Measurements from ENCODE around the gene TRIM46. TPM values are rescaled to one million over a fixed set of nuclear protein-coding genes. Genes with fewer than 3 reads are reported as not detected.

The TRIM46 gene
- total RNA-seq, 1 donor from 2014 or later = 0.08 TPM

Other genes with a start within 250 kb of the TRIM46 start
- gene PMVK, start 237.1 kb upstream of the TRIM46 start, total RNA-seq = 65.7 TPM
- 49.2 TPM for gene PBXIP1, start 217.8 kb upstream of the TRIM46 start, total RNA-seq
- 13.2 TPM for gene PYGO2, start 212.1 kb upstream of the TRIM46 start, total RNA-seq
- 52.7 TPM for gene SHC1, start 203.1 kb upstream of the TRIM46 start, total RNA-seq
- gene CKS1B, start 199.2 kb upstream of the TRIM46 start, total RNA-seq = 15.5 TPM
- 34.7 TPM for gene FLAD1, start 190.5 kb upstream of the TRIM46 start, total RNA-seq
- not detected for gene LENEP, start 180.3 kb upstream of the TRIM46 start, total RNA-seq
- gene ZBTB7B, start 171.0 kb upstream of the TRIM46 start, total RNA-seq = 44.1 TPM
- gene DCST2, start 140.1 kb upstream of the TRIM46 start, total RNA-seq = 0.16 TPM
- not detected for gene DCST1, start 140.0 kb upstream of the TRIM46 start, total RNA-seq
- gene ADAM15, start 122.5 kb upstream of the TRIM46 start, total RNA-seq = 77.6 TPM
- 2.6 TPM for gene EFNA4, start 110.1 kb upstream of the TRIM46 start, total RNA-seq
- gene EFNA3, start 95.0 kb upstream of the TRIM46 start, total RNA-seq = 0.75 TPM
- gene EFNA1, start 46.0 kb upstream of the TRIM46 start, total RNA-seq = 41.5 TPM
- gene SLC50A1, start 38.0 kb upstream of the TRIM46 start, total RNA-seq = 7.1 TPM
- gene DPM3, start 33.3 kb upstream of the TRIM46 start, total RNA-seq = 49.4 TPM
- gene KRTCAP2, start 545 bp upstream of the TRIM46 start, total RNA-seq = 121 TPM
- gene THBS3, start 34.0 kb downstream of the TRIM46 start, total RNA-seq = 5.8 TPM
- gene MTX1, start 34.8 kb downstream of the TRIM46 start, total RNA-seq = 16.4 TPM
- gene ENTREP3, start 81.6 kb downstream of the TRIM46 start, total RNA-seq = 13.8 TPM
- 56.8 TPM for gene SCAMP3, start 88.5 kb downstream of the TRIM46 start, total RNA-seq
- gene CLK2, start 99.7 kb downstream of the TRIM46 start, total RNA-seq = 18.5 TPM
- gene HCN3, start 103.6 kb downstream of the TRIM46 start, total RNA-seq = 1.4 TPM
- not detected for gene PKLR, start 127.6 kb downstream of the TRIM46 start, total RNA-seq
- gene FDPS, start 135.0 kb downstream of the TRIM46 start, total RNA-seq = 71.2 TPM
- gene RUSC1, start 147.0 kb downstream of the TRIM46 start, total RNA-seq = 19.9 TPM